ENCODE data around the gene MED13.

DNA sequence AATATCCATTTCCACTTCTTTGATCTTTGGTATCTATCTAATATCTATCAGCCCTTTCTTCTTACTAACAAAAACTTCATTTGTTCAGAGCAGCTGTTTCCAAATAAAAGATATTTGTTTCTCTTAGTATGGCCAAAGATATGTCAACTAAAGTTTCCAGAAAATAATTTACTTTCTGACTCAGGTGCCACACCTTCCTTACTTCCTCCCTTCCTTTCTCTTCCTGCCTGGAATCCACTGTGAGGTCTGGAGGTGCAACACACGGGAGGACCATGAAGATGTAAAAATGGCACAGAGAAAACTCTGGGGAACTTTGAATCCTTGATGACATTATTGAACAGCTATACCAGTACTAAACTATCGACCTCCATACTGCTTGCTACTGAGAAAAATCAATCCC, 14.0 kb downstream of the MED13 start:
- TF ChIP-seq ZNF114 (tag by site-specific recombination; IDR thresholded peaks at IDR 0.05) (no peak), CTCF (tag by site-specific recombination; IDR thresholded peaks at IDR 0.05) (no peak)
